GM19397 (cell line): ENCODE measurements around the gene LCN2.
A peak's percentile ranks its signal among the peaks of the same experiment; 100 is the strongest.

Source experiments
- ATAC-seq: cut with Tn5 transposase; IDR thresholded peaks from one replicate; pipeline ENCODE4 v1.9.1; 2021; ENCODE audit warnings: mild to moderate bottlenecking, moderate library complexity; ENCODE audit not compliant: unreplicated experiment

The LCN2 gene

DNA sequence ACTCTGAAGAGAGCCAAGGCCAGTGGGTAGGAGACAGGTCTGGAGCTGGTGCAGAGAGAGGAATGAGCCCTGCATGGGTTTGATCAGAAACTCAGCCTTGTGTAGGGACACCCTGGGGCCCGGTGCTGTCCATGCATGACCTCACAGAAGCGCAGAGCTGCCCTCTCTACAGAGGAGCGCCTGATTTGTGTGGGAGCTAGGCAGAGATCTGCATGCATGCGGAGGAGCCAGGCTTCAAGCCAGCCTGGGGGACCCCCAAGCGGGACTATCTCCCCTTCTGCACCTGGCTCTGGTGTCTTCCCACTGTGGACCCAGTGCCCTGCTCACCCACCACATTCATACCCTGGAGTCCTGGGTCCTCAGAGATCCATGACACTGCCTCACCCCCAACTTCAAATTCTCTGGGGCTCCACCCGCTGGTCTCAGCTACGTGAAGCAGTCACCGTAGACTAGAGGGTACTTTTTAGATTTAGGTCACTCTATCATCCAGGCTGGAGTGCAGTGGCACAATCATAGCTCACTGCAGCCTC is 2.6 kb upstream of the LCN2 start:
- no peak for ATAC-seq

GRCh38 chr9:128148509-128149000 is 698 bp upstream of the LCN2 start:
- ATAC-seq = no peak

DNA sequence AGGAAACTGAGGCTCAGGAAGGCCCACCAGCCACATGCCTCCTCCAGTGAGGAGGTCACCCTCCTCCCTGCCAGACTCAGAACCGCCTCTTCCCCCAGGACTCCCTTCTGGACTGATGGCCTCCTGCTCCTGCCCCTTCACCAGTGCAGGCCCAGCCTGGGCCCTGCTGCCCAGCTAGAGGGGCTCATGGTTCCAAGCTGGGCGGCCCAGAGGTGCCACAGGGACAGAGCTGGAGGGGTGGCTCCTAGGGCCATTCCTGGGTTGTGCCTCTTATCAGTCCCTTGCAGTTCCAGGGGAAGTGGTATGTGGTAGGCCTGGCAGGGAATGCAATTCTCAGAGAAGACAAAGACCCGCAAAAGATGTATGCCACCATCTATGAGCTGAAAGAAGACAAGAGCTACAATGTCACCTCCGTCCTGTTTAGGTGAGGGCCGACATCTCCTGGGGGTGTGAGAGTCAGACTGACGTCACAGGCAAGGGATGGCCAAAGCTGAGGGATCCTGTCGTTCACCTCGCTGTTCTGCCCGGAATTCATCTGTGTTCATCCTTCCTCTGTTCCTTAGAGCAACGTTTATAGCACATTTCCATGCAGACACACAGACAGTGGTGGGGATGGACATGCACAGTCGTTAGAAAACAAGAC is 819 bp downstream of the LCN2 start:
- no peak for ATAC-seq

DNA sequence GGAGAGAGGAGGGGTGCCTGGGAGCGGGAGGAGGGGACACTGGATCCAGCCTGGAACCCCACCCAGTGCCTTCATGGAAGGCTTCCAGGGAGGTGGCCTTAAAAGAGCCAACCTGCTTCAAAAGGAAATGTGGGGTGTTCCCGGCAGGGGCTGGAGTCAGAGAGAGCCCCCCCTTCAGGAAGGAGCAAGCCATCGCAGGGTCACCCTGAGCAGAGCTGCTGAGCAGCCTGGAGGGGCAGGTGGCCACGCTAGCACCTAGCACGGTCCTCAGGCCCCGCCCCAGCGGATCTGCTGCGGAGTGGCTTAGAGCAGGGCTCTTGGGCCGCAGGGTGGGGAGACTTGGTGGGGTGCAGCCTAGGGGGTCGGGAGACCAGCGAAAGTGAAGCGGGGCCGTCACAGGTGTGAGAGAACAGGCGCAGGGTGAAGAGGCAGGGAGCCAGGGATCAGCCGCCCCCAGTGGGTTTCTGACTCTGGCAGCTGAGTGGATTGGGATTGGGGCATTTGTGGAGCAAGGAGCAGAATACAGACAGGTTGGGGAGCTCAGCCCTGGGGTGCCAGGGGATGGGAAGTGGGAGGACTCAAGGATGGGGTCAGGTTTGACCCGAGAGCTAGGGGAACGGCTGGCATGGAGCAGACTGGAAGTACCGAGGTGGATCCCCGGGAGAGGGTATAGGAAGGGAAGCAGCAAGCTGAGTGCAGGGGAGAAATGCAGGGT is 1.5 kb downstream of the LCN2 start:
- ATAC-seq = no peak

- no peak for ATAC-seq
Measured at GRCh38 chr9:128151309-128152132, 2.3 kb downstream of the LCN2 start.

GRCh38 chr9:128152133-128153059 is 3.1 kb downstream of the LCN2 start:
- ATAC-seq = no peak

DNA sequence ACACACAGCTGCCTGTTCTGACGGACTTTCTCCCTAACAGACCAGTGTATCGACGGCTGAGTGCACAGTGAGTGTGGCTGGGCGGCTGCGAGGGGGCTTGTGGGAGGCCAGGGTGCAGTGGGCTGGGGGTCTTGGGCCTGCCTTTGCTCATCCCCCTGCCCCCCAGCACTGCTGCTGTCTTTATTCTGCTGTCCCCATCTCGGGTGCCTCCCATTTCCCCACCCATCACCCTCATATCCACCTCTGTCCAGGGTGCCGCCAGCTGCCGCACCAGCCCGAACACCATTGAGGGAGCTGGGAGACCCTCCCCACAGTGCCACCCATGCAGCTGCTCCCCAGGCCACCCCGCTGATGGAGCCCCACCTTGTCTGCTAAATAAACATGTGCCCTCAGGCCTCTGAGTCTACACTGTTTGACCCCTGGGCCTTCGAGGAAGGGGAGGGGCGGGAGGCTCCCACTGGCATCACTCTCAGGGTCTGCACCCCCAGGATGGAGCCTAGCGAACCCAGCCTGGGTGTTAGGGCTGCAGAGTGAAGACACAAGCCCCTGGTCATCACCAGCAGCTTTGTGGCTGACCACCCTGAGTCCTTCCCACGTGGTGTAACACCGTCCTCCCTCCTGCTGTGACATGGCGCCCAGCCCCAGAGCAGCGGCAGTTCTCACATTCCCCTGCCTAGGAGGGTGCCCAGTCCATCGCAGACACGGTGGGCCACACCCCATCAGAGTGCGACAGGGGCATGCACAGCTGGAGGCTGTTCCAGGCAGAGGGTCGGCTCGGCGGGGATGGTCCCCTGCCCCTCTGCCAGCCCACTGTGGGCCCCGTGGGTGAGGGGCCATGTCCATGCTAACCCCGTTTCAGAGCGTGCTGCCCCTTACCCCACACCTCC is 4.0 kb downstream of the LCN2 start:
- ATAC-seq = no peak

DNA sequence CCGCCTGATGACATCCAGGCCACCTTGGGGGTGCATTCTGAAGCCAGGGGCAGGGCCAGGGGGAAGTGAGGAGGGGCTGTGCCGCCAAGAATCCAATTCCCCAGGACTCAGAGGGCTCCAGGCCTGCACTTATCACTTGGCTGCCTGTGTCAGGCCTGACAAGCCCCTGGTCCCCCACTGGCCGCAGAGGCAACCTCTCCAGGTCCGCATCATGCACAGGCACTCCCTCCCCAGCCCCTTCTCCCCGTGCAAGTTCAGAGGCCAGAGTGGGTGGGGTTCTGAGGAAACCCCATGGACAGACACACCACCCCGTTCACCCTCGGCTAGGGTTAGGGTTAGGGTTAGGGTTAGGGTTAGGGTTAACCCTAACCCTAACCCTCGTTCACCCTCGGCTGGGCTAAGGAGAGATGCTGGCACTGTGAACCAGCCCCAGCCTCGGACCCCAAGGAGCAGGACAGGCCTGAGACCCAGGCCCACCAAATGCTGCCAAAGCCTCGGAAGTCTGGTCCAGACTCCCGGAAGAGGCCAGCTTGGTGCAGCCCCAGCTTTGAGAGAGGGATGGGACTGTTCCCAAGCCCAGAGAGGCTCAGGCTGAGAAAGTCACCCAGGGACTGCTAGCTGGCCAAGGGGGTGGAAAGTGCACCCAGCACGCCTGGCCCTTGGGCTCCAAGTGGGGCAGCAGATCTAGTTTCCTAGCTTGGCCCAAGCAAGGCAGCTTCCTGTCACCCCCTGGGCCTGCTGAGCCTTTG is 4.9 kb downstream of the LCN2 start:
- ATAC-seq = no peak

GRCh38 chr9:128155736-128156500 is 6.7 kb downstream of the LCN2 start:
- ATAC-seq = no peak

GRCh38 chr9:128159522-128159783 is 10.2 kb downstream of the LCN2 start:
- no peak for ATAC-seq

- ATAC-seq = peak; percentile 79
Measured at GRCh38 chr9:128159784-128160602, 10.7 kb downstream of the LCN2 start, which contains the start of gene BBLN. Gene BBLN (plus strand): TSS chr9:128160265. CDS start chr9:128160408, 143 bp downstream.

GRCh38 chr9:128160603-128160987 is 11.3 kb downstream of the LCN2 start:
- peak; percentile 3 for ATAC-seq

DNA sequence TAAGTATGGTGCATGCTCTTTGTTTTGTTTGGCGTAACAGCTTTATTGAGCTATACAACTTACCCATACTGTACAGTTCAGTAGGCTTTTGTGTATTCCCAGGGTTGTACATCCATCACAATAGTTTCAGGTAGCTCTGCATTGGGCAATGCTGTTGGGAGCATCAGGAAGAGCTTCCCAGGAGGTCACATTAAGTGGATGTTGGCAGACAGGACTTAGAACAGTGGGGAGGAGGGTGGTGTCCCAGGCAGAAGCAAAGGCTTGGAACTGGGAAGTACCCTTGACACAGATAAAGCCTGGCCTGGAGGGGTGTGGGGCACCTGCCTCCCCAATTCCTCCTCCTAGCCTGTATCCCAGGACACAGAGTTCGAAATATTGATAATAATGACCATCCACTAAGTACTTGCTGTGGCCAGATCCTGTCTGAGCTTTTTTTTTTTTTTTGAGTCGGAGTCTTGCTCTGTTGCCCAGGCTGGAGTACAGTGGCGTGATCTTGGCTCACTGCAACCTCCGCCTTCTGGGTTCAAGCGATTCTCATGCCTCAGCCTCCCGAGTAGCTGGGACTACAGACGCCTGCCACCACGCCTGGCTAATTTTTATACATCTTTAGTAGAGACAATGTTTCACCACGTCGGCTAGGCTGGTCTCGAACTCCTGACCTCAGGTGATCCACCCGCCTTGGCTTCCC is 12.1 kb downstream of the LCN2 start:
- no peak for ATAC-seq

GRCh38 chr9:128162215-128163026 is 13.2 kb downstream of the LCN2 start:
- no peak for ATAC-seq

DNA sequence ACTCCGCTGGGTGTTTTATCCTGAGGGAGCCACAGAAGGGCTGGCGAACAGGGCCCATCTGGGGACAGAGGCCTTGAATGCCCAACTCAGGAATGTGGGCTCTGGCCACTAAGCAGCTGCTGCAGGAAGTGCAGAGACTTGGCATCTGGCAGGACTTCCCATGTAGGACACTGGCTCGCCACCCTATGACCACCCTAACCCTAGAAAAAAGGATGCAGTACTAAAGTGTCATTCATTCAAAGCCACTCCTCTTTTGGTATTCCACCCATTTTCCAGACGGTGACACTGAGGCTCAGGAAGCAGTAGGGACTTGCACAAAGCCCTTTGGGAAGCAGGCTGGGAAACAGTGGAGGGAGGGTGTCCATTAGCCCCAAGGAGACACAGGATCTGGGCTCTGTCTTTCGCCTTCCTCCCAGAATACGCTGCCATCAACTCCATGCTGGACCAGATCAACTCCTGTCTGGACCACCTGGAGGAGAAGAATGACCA is 13.8 kb downstream of the LCN2 start:
- no peak for ATAC-seq
